GM21576 (cell line): Measurements from ENCODE around the gene MUC5AC.
"Not testable (repeated sequence)": the region's sequence is repeated elsewhere in the genome, so short reads cannot be mapped to it uniquely, and the experiment has no call there.

Source experiments
- ATAC-seq: cut with Tn5 transposase; IDR thresholded peaks from one replicate; pipeline ENCODE4 v1.9.1; 2021; ENCODE audit warnings: mild to moderate bottlenecking, moderate library complexity; ENCODE audit not compliant: unreplicated experiment

MUC5AC gene

GRCh38 chr11:1177020-1177770 is 19.4 kb downstream of the MUC5AC start:
- ATAC-seq: no peak

- no peak for ATAC-seq
Measured at GRCh38 chr11:1177771-1178090, 20.0 kb downstream of the MUC5AC start.

DNA sequence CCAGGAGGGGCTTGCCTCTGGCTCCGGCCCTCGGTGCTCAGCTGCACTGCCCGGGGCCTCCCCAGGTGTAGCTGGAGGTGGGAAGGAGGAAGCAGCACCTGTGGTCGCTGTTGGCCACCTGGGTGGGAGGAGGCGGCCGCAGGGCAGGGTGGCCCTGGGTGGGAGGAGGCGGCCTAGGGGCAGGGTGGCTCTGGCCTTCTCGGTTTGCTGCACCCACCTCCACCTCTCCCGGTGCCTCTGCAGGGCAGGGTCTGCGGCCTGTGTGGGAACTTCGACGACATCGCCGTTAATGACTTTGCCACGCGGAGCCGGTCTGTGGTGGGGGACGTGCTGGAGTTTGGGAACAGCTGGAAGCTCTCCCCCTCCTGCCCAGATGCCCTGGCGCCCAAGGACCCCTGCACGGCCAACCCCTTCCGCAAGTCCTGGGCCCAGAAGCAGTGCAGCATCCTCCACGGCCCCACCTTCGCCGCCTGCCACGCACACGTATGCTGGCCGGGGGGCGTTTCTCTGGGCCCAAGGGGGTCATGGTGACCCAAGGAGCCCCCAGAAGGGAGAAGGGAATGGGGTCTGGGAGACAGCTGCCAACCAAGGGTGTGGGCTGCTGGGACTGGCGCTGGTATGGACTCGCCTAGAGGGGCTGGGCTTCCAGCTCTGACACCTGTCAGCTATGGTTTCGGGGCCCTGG is 20.6 kb downstream of the MUC5AC start:
- no peak for ATAC-seq

DNA sequence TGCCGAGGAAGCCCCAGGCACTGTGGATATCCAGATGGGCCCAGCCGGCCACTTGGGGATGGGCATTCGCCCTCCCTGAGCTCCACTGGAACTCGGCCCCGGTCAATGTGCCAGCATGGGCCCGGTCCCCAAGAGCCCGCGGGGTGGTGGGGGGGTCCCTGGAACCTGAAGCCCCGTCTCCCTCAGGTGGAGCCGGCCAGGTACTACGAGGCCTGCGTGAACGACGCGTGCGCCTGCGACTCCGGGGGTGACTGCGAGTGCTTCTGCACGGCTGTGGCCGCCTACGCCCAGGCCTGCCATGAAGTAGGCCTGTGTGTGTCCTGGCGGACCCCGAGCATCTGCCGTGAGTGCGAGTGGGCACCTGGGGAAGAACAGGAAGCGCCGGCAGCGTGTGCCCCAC is 21.2 kb downstream of the MUC5AC start:
- no peak for ATAC-seq

DNA sequence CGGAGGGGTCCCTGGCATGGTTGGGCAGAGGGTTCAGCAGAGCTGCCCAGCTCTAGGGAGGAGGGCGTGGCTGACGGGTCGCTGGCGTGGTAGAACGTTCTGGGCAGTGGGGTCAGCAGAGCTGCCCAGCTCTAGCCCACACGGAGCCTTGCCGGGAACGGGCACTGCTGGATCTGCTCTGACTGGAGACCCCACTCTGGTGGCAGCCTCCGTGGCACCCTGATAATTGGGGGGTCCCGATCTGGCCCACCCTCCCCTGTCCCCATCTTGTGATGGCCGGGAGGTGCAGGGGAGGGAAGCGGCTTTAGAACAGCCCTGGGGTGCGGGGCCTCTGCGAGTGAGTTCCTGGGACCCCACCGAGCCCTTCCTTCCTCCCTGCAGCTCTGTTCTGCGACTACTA is 21.9 kb downstream of the MUC5AC start:
- no peak for ATAC-seq

- ATAC-seq: no peak
Measured at GRCh38 chr11:1180171-1180570, 22.4 kb downstream of the MUC5AC start.

DNA sequence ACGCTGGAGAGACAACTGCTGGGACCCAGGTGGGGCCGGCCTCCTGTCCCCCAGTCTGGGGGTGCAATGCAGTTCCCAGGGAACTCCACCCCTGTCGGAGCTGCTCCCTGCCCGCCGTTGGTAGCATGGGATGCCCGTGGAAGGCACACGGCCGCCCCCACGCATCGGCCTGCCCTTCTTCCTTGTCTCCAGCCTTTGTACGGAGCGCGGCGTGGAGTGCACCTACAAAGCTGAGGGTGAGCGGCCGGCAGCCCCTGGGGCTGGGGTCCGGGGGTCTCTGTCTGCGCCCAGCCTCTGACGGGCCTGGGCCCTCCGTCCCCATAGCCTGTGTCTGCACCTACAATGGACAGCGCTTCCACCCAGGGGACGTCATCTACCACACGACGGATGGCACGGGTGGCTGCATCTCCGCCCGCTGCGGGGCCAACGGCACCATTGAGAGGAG is 23.2 kb downstream of the MUC5AC start:
- ATAC-seq: no peak

- ATAC-seq: no peak
Measured at GRCh38 chr11:1181420-1181819, 23.7 kb downstream of the MUC5AC start.

GRCh38 chr11:1181853-1182535 is 24.2 kb downstream of the MUC5AC start:
- ATAC-seq: no peak

DNA sequence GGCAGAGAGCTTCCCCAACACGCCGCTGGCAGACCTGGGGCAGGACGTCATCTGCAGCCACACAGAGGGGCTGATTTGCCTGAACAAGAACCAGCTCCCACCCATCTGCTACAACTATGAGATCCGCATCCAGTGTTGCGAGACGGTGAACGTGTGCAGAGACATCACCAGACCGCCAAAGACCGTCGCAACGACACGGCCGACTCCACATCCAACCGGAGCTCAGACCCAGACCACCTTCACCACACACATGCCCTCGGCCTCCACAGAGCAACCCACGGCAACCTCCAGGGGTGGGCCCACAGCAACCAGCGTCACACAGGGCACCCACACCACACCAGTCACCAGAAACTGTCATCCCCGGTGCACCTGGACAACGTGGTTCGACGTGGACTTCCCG is 26.4 kb downstream of the MUC5AC start:
- not testable (repeated sequence) for ATAC-seq

DNA sequence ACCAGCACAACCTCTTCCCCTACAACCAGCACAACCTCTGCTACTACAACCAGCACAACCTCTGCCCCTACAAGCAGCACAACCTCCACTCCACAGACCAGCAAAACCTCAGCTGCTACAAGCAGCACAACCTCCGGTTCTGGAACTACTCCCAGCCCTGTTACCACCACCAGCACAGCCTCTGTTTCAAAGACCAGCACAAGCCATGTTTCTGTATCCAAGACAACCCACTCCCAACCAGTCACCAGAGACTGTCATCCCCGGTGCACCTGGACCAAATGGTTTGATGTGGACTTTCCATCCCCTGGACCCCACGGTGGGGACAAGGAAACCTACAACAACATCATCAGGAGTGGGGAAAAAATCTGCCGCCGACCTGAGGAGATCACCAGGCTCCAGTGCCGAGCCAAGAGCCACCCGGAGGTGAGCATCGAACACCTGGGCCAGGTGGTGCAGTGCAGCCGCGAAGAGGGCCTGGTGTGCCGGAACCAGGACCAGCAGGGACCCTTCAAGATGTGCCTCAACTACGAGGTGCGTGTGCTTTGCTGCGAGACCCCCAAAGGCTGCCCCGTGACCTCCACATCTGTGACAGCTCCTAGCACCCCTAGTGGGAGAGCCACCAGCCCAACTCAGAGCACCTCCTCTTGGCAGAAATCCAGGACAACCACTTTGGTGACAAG is 30.8 kb downstream of the MUC5AC start:
- not testable (repeated sequence) for ATAC-seq

GRCh38 chr11:1189816-1190215 is 32.1 kb downstream of the MUC5AC start:
- ATAC-seq: not testable (repeated sequence)

DNA sequence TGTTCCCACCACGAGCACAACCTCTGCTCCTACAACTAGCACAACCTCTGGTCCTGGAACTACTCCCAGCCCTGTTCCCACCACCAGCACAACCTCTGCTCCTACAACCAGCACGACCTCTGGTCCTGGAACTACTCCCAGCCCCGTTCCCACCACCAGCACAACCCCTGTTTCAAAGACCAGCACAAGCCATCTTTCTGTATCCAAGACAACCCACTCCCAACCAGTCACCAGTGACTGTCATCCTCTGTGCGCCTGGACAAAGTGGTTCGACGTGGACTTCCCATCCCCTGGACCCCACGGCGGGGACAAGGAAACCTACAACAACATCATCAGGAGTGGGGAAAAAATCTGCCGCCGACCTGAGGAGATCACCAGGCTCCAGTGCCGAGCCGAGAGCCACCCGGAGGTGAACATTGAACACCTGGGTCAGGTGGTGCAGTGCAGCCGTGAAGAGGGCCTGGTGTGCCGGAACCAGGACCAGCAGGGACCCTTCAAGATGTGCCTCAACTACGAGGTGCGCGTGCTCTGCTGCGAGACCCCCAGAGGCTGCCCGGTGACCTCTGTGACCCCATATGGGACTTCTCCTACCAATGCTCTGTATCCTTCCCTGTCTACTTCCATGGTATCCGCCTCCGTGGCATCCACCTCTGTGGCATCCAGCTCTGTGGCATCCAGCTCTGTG is 34.2 kb downstream of the MUC5AC start:
- ATAC-seq: not testable (repeated sequence)

GRCh38 chr11:1192741-1193325 is 35.1 kb downstream of the MUC5AC start:
- ATAC-seq: no peak

- ATAC-seq: no peak
Measured at GRCh38 chr11:1193326-1194230, 35.8 kb downstream of the MUC5AC start.

DNA sequence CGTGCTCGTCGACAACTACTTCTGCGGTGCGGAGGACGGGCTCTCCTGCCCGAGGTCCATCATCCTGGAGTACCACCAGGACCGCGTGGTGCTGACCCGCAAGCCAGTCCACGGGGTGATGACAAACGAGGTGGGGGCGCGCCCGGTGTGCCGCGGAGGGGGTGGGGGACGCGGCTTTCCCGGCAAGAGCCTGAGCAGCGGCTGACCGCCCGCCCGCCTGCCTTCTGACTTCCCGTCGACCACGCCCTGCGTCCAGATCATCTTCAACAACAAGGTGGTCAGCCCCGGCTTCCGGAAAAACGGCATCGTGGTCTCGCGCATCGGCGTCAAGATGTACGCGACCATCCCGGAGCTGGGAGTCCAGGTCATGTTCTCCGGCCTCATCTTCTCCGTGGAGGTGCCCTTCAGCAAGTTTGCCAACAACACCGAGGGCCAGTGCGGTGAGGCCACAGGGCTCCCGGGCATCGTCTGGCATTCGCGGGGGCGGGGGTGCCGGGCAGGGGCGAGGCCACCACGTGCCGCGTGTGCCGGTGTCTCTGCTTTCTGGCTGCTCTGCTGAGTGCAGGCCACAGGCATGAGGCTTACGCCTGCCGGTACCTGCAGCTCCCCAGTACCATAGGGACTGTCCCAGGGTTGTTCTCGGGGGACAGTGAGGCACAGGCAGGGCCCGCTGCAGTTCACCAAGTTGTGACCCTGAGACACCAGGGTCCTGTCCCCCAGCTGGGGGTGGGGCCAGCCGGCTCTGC is 36.7 kb downstream of the MUC5AC start:
- no peak for ATAC-seq

- no peak for ATAC-seq
Measured at GRCh38 chr11:1194977-1195681, 37.4 kb downstream of the MUC5AC start.
